Keratinocyte (primary cell): Measurements from ENCODE around the gene SIX5.

Source experiments
- CTCF ChIP-seq, 3 experiments: IDR thresholded peaks in 1 of 3; conservative IDR thresholded peaks in 1 of 3; optimal IDR thresholded peaks in 1 of 3; 2 replicates in 2 of 3; 3 replicates in 1 of 3; pipeline versions ENCODE3 to v1.5.1; 2011; ENCODE audit warnings: low read length in 3 of 3, mild to moderate bottlenecking in 3 of 3, moderate library complexity in 2 of 3, control low read depth in 1 of 3, inconsistent platforms in 1 of 3; ENCODE audit not compliant: insufficient read depth in 2 of 3; ENCODE audit errors: extremely low read depth in 1 of 3
- EZH2 ChIP-seq: IDR thresholded peaks from one replicate; pipeline ENCODE4 v1.6.1; 2012; ENCODE audit warnings: inconsistent platforms, mild to moderate bottlenecking, low read length, moderate library complexity

- TF ChIP-seq CTCF (optimal IDR thresholded peaks at IDR 0.05 in 1 of 3, IDR thresholded peaks at IDR 0.05 in 1 of 3, conservative IDR thresholded peaks at IDR 0.05 in 1 of 3; ENCODE audit: extremely low read depth in 1 of 3, insufficient read depth in 2 of 3, low read length in 3 of 3) (no peak), EZH2 (no peak)
These were observed 3.2 kb upstream of the SIX5 start for GRCh38 chr19:45772130-45772840.
